Breast epithelium (tissue), 3 donors: ENCODE results near the gene TMEM198.

Experiments
- CTCF ChIP-seq, 3 donors: fragments of 450-650 bp; IDR thresholded peaks; one replicate each; pipeline ENCODE4 v1.5.1; 2016 to 2017; ENCODE audit warnings: antibody characterized with exemption in 3 of 3, mild to moderate bottlenecking in 3 of 3, moderate library complexity in 3 of 3
- POLR2A ChIP-seq: fragments of 450-650 bp; IDR thresholded peaks from one replicate; pipeline ENCODE4 v1.6.1; 2016; ENCODE audit warnings: antibody characterized with exemption, mild to moderate bottlenecking, moderate library complexity

- TF ChIP-seq POLR2A: no peak
- no peak for TF ChIP-seq CTCF (IDR thresholded peaks at IDR 0.05)
Measured at GRCh38 chr2:219556413-219556812, 12.6 kb downstream of the TMEM198 start.
